Motor neuron (in vitro differentiated cells): ENCODE data around the gene SART1. TPM values are rescaled to one million over a fixed set of nuclear protein-coding genes. Genes with fewer than 3 reads are reported as not detected.
"Not testable (repeated sequence)": the region's sequence is repeated elsewhere in the genome, so short reads cannot be mapped to it uniquely, and the experiment has no call there.

Experiments
- ATAC-seq, 8 experiments: fragments of 200-7000 bp; cut with Tn5 transposase; replicated peaks in 6 of 8; 2 replicates each; pipeline ENCODE4 v1.8.0; 2021; ENCODE audit warnings: mild to moderate bottlenecking in 8 of 8, moderate library complexity in 8 of 8
- H3K27ac ChIP-seq, 2 donors: fragments of 250-450 bp; sonication (Bioruptor Pico); 2 replicates each; pipeline ENCODE4 v1.9.0; 2021; ENCODE audit warnings: antibody characterized with exemption in 2 of 2, mild to moderate bottlenecking in 2 of 2, moderate library complexity in 1 of 2
- H3K4me1 ChIP-seq, 2 donors: fragments of 250-450 bp; sonication (Bioruptor Pico); replicated peaks in 1 of 2; 2 replicates each; pipeline ENCODE4 v1.6.1; 2021; ENCODE audit warnings: antibody characterized with exemption in 2 of 2, mild to moderate bottlenecking in 2 of 2, moderate library complexity in 1 of 2
- H3K4me3 ChIP-seq, 5 donors: fragments of 250-450 bp; sonication (Bioruptor Pico); 2 replicates each; pipeline ENCODE4 v1.9.0; 2021; ENCODE audit warnings: antibody characterized with exemption in 5 of 5, mild to moderate bottlenecking in 5 of 5, moderate library complexity in 4 of 5
- WGBS, 10 experiments: fragments of 450-650 bp; shearing (Covaris generic); methylation state at CpG; one replicate each; pipeline ENCODE4 v1.0.0; 2022; 5-methylcytosine and 5-hydroxymethylcytosine counted together
- in situ Hi-C, 9 experiments: fragments of 400-800 bp; cut with MboI; loops; one replicate each; pipeline ENCODE4 v1.15.0; 2021; ENCODE audit warnings: low sequenced_read_pairs in 9 of 9, low pct_unique_long_range_greater_than_20kb in 2 of 9; ENCODE audit not compliant: unreplicated experiment in 9 of 9
- total RNA-seq, 8 experiments: library from RNA; unstranded; fragments of 300-600 nt; gene quantifications; 2 replicates each; pipeline versions ENCODE4 v1.2.3 to v1.2.4, GENCODE V29; 2022

The SART1 gene
- total RNA-seq, 8 experiments from 2014 or later: 26.6 to 65.4 (median 45.5) TPM

- in situ Hi-C loops: no loop called here
- H3K4me3 ChIP-seq: no peak overlapping the region
- no peak for ATAC-seq
- peaks cover 7 to 12% of the 10 kb centered on the region in 2 donors for H3K4me1 ChIP-seq
- WGBS, 10 experiments: 60 to 100% (median 94%) methylated on average over 1 to 7 of the region's 8 CpGs
- no peak overlapping the region for H3K27ac ChIP-seq
These were observed 17.3 kb upstream of the SART1 start for GRCh38 chr11:65944191-65944590.

- no peak overlapping the region for H3K27ac ChIP-seq
- ATAC-seq: no peak
- in situ Hi-C loops: no loop called here
These were observed 16.8 kb upstream of the SART1 start for GRCh38 chr11:65944767-65945166.

GRCh38 chr11:65945430-65945911 lies 16.1 kb upstream of the SART1 start, which contains the start of gene TSGA10IP:
Gene TSGA10IP (plus strand): TSS chr11:65945480. CDS start chr11:65945676, 196 bp downstream.
- WGBS, 10 experiments: 40 to 100% (median 60%) methylated on average over 1 to 9 of the region's 13 CpGs; no CpG with 5 or more reads in 7 of the 10 experiments
- Histone ChIP-seq H3K27ac (no peak within 1 kb of the TSS), H3K4me1 (peaks cover 7 to 12% of the 10 kb centered on the region in 2 donors), H3K4me3 (no peak within 1 kb of the TSS)
- peak in 5 of 8 experiments; percentile 70 to 85 (median 75) for ATAC-seq
- in situ Hi-C loops: no loop called here

More at GRCh38 chr11:65944767-65945166, 16.8 kb upstream of the SART1 start:
- Histone ChIP-seq H3K4me1 (peaks cover 7 to 12% of the 10 kb centered on the region in 2 donors), H3K4me3 (no peak overlapping the region)
- WGBS, 10 experiments: 80 to 100% (median 82%) methylated on average over 1 to 5 of the region's 8 CpGs; no CpG with 5 or more reads in 2 of the 10 experiments

- WGBS, 10 experiments: 60 to 100% (median 80%) methylated on average over 1 to 7 of the region's 11 CpGs; no CpG with 5 or more reads in 4 of the 10 experiments
- no peak overlapping the region for H3K4me3 ChIP-seq
- no peak for ATAC-seq
- no peak overlapping the region for H3K27ac ChIP-seq
- peaks cover 7 to 12% of the 10 kb centered on the region in 2 donors for H3K4me1 ChIP-seq
- in situ Hi-C loops: no loop called here
These were observed 15.5 kb upstream of the SART1 start for GRCh38 chr11:65945941-65946558.

- no peak for ATAC-seq
- in situ Hi-C loops: no loop called here
- WGBS, 10 experiments: 33 to 100% (median 87%) methylated on average over 1 to 2 of the region's 4 CpGs; no CpG with 5 or more reads in 6 of the 10 experiments
- H3K4me3 ChIP-seq: no peak overlapping the region
- H3K4me1 ChIP-seq: peaks cover 7 to 12% of the 10 kb centered on the region in 2 donors
- H3K27ac ChIP-seq: no peak overlapping the region
These were observed 14.9 kb upstream of the SART1 start for GRCh38 chr11:65946655-65947054.

GRCh38 chr11:65947133-65947532 lies 14.4 kb upstream of the SART1 start:
- 80 to 100% (median 90%) methylated on average over 1 to 2 of the region's 13 CpGs; no CpG with 5 or more reads in 6 of the 10 experiments for WGBS, 10 experiments
- in situ Hi-C loops: no loop called here
- peaks cover 7 to 12% of the 10 kb centered on the region in 2 donors for H3K4me1 ChIP-seq
- ATAC-seq: no peak
- no peak overlapping the region for H3K4me3 ChIP-seq
- no peak overlapping the region for H3K27ac ChIP-seq

DNA sequence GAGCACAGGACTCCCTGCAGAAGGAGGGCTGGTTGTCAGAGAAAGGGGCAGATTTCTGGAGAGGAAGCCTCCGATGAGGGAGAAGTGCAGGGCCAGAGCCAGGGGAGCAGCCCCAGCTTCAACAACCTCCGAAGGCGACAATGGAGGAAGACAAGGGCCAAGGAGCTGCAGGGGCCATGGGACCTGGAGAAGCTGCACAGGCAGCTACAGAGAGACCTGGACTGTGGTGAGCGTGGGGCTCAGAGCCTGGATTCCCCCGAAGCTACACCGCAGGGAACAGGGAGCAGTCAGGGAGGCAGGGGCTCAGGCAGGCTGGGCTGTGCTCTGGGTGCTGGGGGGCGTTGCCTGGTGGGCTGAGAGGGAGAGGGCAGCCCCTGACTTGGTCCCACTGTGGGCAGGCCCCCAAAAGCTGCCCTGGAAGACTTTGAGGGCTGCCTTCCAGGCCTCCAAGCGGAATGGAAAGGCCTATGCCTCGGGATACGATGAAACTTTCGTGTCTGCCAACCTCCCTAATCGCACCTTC lies 13.9 kb upstream of the SART1 start:
- WGBS, 10 experiments: 64 to 100% (median 78%) methylated on average over 2 to 5 of the region's 12 CpGs; no CpG with 5 or more reads in 5 of the 10 experiments
- ATAC-seq: no peak
- Histone ChIP-seq H3K27ac (no peak overlapping the region), H3K4me1 (peaks cover 7 to 12% of the 10 kb centered on the region in 2 donors), H3K4me3 (no peak overlapping the region)
- in situ Hi-C loops: no loop called here

DNA sequence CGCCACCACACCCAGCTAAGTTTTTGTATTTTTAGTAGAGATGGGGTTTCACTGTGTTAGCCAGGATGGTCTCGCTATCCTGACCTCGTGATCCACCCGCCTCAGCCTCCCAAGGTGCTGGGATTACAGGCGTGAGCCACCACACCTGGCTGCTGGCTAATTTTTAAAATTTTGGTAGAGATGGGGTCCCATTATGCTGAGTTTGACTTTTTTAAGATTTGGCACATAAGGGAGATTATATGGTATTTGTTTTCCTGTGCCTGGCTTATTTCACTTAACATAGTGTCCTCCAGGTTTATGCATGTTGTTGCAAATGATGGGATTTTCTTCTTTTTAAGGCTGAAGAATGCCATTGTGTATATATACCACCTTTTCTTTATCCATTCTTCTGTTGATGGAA lies 10.8 kb upstream of the SART1 start:
- H3K4me1 ChIP-seq, H3K4me3 ChIP-seq, ATAC-seq, H3K27ac ChIP-seq, in situ Hi-C loops: not testable (repeated sequence)
- 67% methylated on average over 1 of the region's 5 CpGs; no CpG with 5 or more reads in 9 of the 10 experiments for WGBS, 10 experiments

DNA sequence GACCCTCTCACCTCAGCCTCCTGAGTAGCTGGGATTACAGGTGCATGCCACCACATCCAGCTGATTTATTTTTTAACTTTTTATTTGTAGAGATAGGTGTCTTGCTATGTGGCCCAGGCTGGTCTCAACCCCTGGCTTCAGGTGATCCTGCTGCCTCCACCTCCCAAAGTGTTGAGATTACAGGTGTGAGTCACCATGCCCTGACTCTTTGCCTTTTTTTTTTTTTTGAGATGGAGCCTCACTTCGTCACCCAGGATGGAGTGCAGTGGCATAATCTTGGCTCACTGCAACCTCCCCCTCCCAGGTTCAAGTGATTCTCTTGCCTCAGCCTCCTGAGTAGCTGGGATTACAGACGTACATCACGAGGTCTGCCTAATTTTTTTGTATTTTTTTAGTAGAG lies 9.9 kb upstream of the SART1 start:
- in situ Hi-C loops, ATAC-seq, H3K4me1 ChIP-seq, H3K27ac ChIP-seq, H3K4me3 ChIP-seq: not testable (repeated sequence)
- WGBS, 10 experiments: 6 to 100% (median 20%) methylated on average over 1 to 3 of the region's 3 CpGs; no CpG with 5 or more reads in 3 of the 10 experiments

GRCh38 chr11:65952052-65952521 lies 9.4 kb upstream of the SART1 start:
- ATAC-seq: peak in 1 of 8 experiments; percentile 58
- Histone ChIP-seq H3K27ac (no peak overlapping the region), H3K4me1 (no peaks in the 10 kb centered on the region), H3K4me3 (no peak overlapping the region)
- 24 to 86% (median 69%) methylated on average over 2 to 6 of the region's 6 CpGs; no CpG with 5 or more reads in 3 of the 10 experiments for WGBS, 10 experiments
- in situ Hi-C loops: no loop called here

DNA sequence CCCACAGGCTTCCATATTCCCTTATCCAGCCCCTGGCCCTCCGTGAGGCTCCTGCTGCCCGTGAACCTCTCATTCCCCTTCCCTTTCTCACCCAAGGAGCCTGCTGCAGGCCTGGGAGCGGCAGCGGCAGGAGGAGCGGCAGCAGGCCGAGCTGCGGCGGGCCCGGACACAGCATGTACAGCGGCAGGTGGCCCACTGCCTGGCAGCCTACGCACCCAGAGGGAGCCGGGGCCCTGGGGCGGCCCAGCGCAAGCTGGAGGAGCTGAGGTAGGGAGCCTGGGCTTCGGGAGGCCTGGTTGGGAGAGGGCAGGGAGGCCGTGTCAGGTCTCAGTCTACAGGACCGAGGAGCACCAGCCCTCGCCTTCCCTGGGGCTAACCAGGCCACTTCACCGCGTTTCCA lies 8.1 kb upstream of the SART1 start:
- Histone ChIP-seq H3K4me1 (no peaks in the 10 kb centered on the region), H3K27ac (no peak overlapping the region), H3K4me3 (no peak overlapping the region)
- in situ Hi-C loops: no loop called here
- no peak for ATAC-seq
- WGBS, 10 experiments: 95% methylated on average over 4 to 8 of the region's 20 CpGs; no CpG with 5 or more reads in 8 of the 10 experiments

DNA sequence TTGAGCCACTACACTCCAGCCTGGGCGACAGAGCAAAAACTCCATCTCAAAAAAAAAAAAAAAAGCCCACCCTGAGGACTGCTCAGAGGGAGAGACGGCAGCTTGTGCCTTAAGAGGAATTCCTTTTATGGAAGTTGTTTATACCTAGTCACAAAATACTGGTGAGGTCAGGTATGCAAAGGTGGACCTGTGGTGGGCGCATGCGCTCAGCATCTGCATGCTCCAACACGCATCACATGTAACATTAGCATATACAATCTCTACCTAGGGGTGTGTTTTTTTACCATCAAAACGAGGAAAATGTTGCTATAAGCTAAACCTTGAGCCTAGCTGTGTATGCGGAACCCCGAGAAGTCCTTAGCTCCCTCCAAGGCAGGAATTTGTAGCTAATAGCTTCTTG lies 6.8 kb upstream of the SART1 start:
- no peak overlapping the region for H3K27ac ChIP-seq
- in situ Hi-C loops: no loop called here

GRCh38 chr11:65958291-65958690 lies 3.2 kb upstream of the SART1 start:
- H3K4me3 ChIP-seq: no peak overlapping the region
- in situ Hi-C loops: no loop called here
- no peak for ATAC-seq
- H3K27ac ChIP-seq: no peak overlapping the region
- H3K4me1 ChIP-seq: peaks cover 11 to 14% of the 10 kb centered on the region in 2 donors
- WGBS, 10 experiments: 0 to 80% (median 50%) methylated on average over 1 to 3 of the region's 4 CpGs; no CpG with 5 or more reads in 4 of the 10 experiments

More for the DNA sequence above, 6.8 kb upstream of the SART1 start:
- 36 to 100% (median 73%) methylated on average over 2 to 7 of the region's 8 CpGs; no CpG with 5 or more reads in 3 of the 10 experiments for WGBS, 10 experiments
- no peak overlapping the region for H3K4me3 ChIP-seq
- H3K4me1 ChIP-seq: no peaks in the 10 kb centered on the region
- no peak for ATAC-seq
